Raji (cell line): Measurements from ENCODE around the gene KCP.

Experiments
- POLR2A ChIP-seq: IDR thresholded peaks from 2 replicates; pipeline ENCODE4 v1.6.1; 2011; ENCODE audit warnings: low read depth, low read length, control low read depth; ENCODE audit not compliant: insufficient read depth

KCP gene

GRCh38 chr7:128858380-128859231, 51.9 kb downstream of the KCP start:
- no peak for TF ChIP-seq POLR2A

- TF ChIP-seq POLR2A = no peak
These were observed 54.3 kb downstream of the KCP start for GRCh38 chr7:128856001-128856718.

- no peak for TF ChIP-seq POLR2A
These were observed 55.0 kb downstream of the KCP start for GRCh38 chr7:128855559-128855958.

GRCh38 chr7:128854396-128854795, 56.1 kb downstream of the KCP start:
- TF ChIP-seq POLR2A = no peak

- TF ChIP-seq POLR2A = no peak
These were observed 56.7 kb downstream of the KCP start for GRCh38 chr7:128853799-128854198.

GRCh38 chr7:128852537-128853254, 57.8 kb downstream of the KCP start:
- no peak for TF ChIP-seq POLR2A

GRCh38 chr7:128849804-128850490, 60.6 kb downstream of the KCP start:
- no peak for TF ChIP-seq POLR2A

- TF ChIP-seq POLR2A = no peak
These were observed 61.4 kb downstream of the KCP start for GRCh38 chr7:128849156-128849515.

GRCh38 chr7:128848289-128849155, 62.0 kb downstream of the KCP start:
- TF ChIP-seq POLR2A = no peak

GRCh38 chr7:128847721-128848211, 62.7 kb downstream of the KCP start:
- no peak for TF ChIP-seq POLR2A

GRCh38 chr7:128846781-128847444, 63.6 kb downstream of the KCP start:
- no peak for TF ChIP-seq POLR2A

- no peak for TF ChIP-seq POLR2A
These were observed 64.5 kb downstream of the KCP start for GRCh38 chr7:128845987-128846386.

GRCh38 chr7:128845475-128845874, 65.0 kb downstream of the KCP start:
- TF ChIP-seq POLR2A = no peak
